H9 (cell line): ENCODE results near the gene CNOT9. TPM values are rescaled to one million over a fixed set of nuclear protein-coding genes. Genes with fewer than 3 reads are reported as not detected.

Experiments
- DNase-seq: peaks from one replicate; pipeline ENCODE4 v3.0.0-alpha.2; 2017
- H2AFZ ChIP-seq: one replicate; pipeline ENCODE4 v1.6.1; 2013; ENCODE audit warnings: mild to moderate bottlenecking, low read length, control low read depth, moderate library complexity
- H2AK5ac ChIP-seq: 2 replicates; pipeline ENCODE4 v1.6.1; 2013; ENCODE audit warnings: low read length, control low read depth, mixed read lengths; ENCODE audit not compliant: insufficient read length
- H2BK120ac ChIP-seq: one replicate; pipeline ENCODE4 v1.6.1; 2013; ENCODE audit warnings: low read depth, mild to moderate bottlenecking, low read length, control low read depth, inconsistent platforms; ENCODE audit not compliant: poor library complexity, severe bottlenecking
- H2BK12ac ChIP-seq: 2 replicates; pipeline ENCODE4 v1.6.1; 2013; ENCODE audit warnings: low read length, control low read depth, mixed read lengths, low read depth; ENCODE audit not compliant: insufficient read length
- H2BK15ac ChIP-seq: 2 replicates; pipeline ENCODE4 v1.6.1; 2013; ENCODE audit warnings: low read depth, low read length, control low read depth
- H2BK20ac ChIP-seq: one replicate; pipeline ENCODE4 v1.6.1; 2013; ENCODE audit warnings: low read depth, mild to moderate bottlenecking, low read length, control low read depth, inconsistent platforms; ENCODE audit not compliant: poor library complexity, severe bottlenecking
- H2BK5ac ChIP-seq: 2 replicates; pipeline ENCODE4 v1.6.1; 2013; ENCODE audit warnings: low read length, control low read depth, mixed read lengths; ENCODE audit not compliant: insufficient read length
- H3K14ac ChIP-seq: 2 replicates; pipeline ENCODE4 v1.6.1; 2013; ENCODE audit warnings: low read length, control low read depth; ENCODE audit not compliant: insufficient read depth
- H3K18ac ChIP-seq: 2 replicates; pipeline ENCODE4 v1.6.1; 2013; ENCODE audit warnings: low read depth, mild to moderate bottlenecking, mixed read lengths, low read length, control low read depth; ENCODE audit not compliant: insufficient read length
- H3K23ac ChIP-seq: 2 replicates; pipeline ENCODE4 v1.6.1; 2013; ENCODE audit warnings: low read length, control low read depth, mixed read lengths, low read depth; ENCODE audit not compliant: insufficient read length
- H3K23me2 ChIP-seq: 2 replicates; pipeline ENCODE4 v1.6.1; 2013; ENCODE audit warnings: low read depth, mild to moderate bottlenecking, mixed read lengths, low read length, control low read depth; ENCODE audit not compliant: insufficient read length, poor library complexity, severe bottlenecking
- H3K27ac ChIP-seq: 2 replicates; pipeline ENCODE4 v1.5.1; 2013; ENCODE audit warnings: low read length, control low read depth, mixed read lengths, low read depth; ENCODE audit not compliant: insufficient read length
- H3K27me3 ChIP-seq: 2 replicates; pipeline ENCODE4 v1.6.1; 2013; ENCODE audit warnings: low read length, control low read depth, inconsistent platforms; ENCODE audit not compliant: insufficient read depth
- H3K4ac ChIP-seq: 2 replicates; pipeline ENCODE4 v1.6.1; 2013; ENCODE audit warnings: low read depth, mild to moderate bottlenecking, control low read depth, inconsistent platforms, low read length, moderate library complexity
- H3K4me1 ChIP-seq: 2 replicates; pipeline ENCODE4 v1.6.1; 2013; ENCODE audit warnings: low read length, control low read depth, inconsistent platforms; ENCODE audit not compliant: insufficient read depth
- H3K4me2 ChIP-seq: 2 replicates; pipeline ENCODE4 v1.6.1; 2013; ENCODE audit warnings: low read length, control low read depth, mixed read lengths; ENCODE audit not compliant: insufficient read length, insufficient read depth
- H3K56ac ChIP-seq: 2 replicates; pipeline ENCODE4 v1.6.1; 2013; ENCODE audit warnings: low read depth, mild to moderate bottlenecking, mixed read lengths, low read length, control low read depth; ENCODE audit not compliant: insufficient read length
- H3K79me1 ChIP-seq: 2 replicates; pipeline ENCODE4 v1.6.1; 2013; ENCODE audit warnings: low read depth, mild to moderate bottlenecking, moderate library complexity, low read length, control low read depth, inconsistent platforms; ENCODE audit not compliant: insufficient read depth, poor library complexity, severe bottlenecking
- H3K79me2 ChIP-seq: 2 replicates; pipeline ENCODE4 v1.6.1; 2013; ENCODE audit warnings: low read length, control low read depth, inconsistent platforms; ENCODE audit not compliant: insufficient read depth
- H3K9ac ChIP-seq: 2 replicates; pipeline ENCODE4 v1.6.1; 2013; ENCODE audit warnings: low read length, control low read depth, mixed read lengths; ENCODE audit not compliant: insufficient read length; ENCODE audit errors: extremely low read depth
- H3K9me3 ChIP-seq: one replicate; pipeline ENCODE4 v1.6.1; 2013; ENCODE audit warnings: low read depth, low read length, inconsistent platforms; ENCODE audit not compliant: control insufficient read depth
- H3T11ph ChIP-seq: one replicate; pipeline ENCODE4 v1.6.1; 2013; ENCODE audit warnings: mild to moderate bottlenecking, low read length, control low read depth, inconsistent platforms
- H4K20me1 ChIP-seq: one replicate; pipeline ENCODE4 v1.6.1; 2013; ENCODE audit not compliant: control insufficient read depth, insufficient read length, insufficient read depth
- H4K5ac ChIP-seq: 2 replicates; pipeline ENCODE4 v1.6.1; 2013; ENCODE audit warnings: low read depth, mild to moderate bottlenecking, mixed read lengths, low read length, control low read depth; ENCODE audit not compliant: insufficient read length
- H4K8ac ChIP-seq: replicated peaks from 2 replicates; pipeline ENCODE4 v1.6.1; 2013; ENCODE audit warnings: low read length, control low read depth, mixed read lengths, low read depth; ENCODE audit not compliant: insufficient read length
- H4K91ac ChIP-seq: 2 replicates; pipeline ENCODE4 v1.6.1; 2013; ENCODE audit warnings: low read depth, mild to moderate bottlenecking, moderate library complexity, mixed read lengths, low read length, control low read depth; ENCODE audit not compliant: insufficient read length
- H3K27ac Mint-ChIP-seq, 3 experiments: 2 replicates in 2 of 3; 3 replicates in 1 of 3; pipeline ENCODE4 v1.8.0; 2020 to 2021; ENCODE audit warnings: mixed read lengths in 3 of 3, mild to moderate bottlenecking in 1 of 3, moderate library complexity in 1 of 3
- H3K27me3 Mint-ChIP-seq: 2 replicates; pipeline ENCODE4 v1.8.0; 2021; ENCODE audit warnings: low read depth, mild to moderate bottlenecking, moderate library complexity, mixed read lengths
- H3K36me3 Mint-ChIP-seq, 3 experiments: 2 replicates in 2 of 3; 3 replicates in 1 of 3; pipeline ENCODE4 v1.8.0; 2020 to 2021; ENCODE audit warnings: low read depth in 3 of 3, mixed read lengths in 3 of 3; ENCODE audit not compliant: insufficient read depth in 1 of 3
- H3K4me1 Mint-ChIP-seq, 2 experiments: 2 replicates each; pipeline ENCODE4 v1.8.0; 2020; ENCODE audit warnings: mixed read lengths in 2 of 2
- H3K4me3 Mint-ChIP-seq, 2 experiments: 2 replicates in 1 of 2; 3 replicates in 1 of 2; pipeline ENCODE4 v1.8.0; 2020 to 2021; ENCODE audit warnings: mild to moderate bottlenecking in 2 of 2, mixed read lengths in 2 of 2, moderate library complexity in 1 of 2
- H3K9me3 Mint-ChIP-seq, 2 experiments: 2 replicates in 1 of 2; 3 replicates in 1 of 2; pipeline ENCODE4 v1.8.0; 2020; ENCODE audit warnings: mild to moderate bottlenecking in 2 of 2, mixed read lengths in 2 of 2, moderate library complexity in 1 of 2
- CTCF ChIP-seq: fragments of 200-600 bp; sonication (generic); conservative IDR thresholded peaks from 3 replicates; pipeline ENCODE4 v1.8.0; 2021; ENCODE audit warnings: antibody characterized with exemption, mild to moderate bottlenecking
- WGBS: extraction: QIAGEN DNeasy Blood & Tissue Kit; methylation state at CpG from one replicate; pipeline ENCODE4 v1.1.7; 2013; ENCODE audit warnings: missing lambda C conversion rate, low lambda C conversion rate, mixed read lengths; ENCODE audit not compliant: insufficient read length; ENCODE audit errors: extremely low coverage; 5-methylcytosine and 5-hydroxymethylcytosine counted together
- total RNA-seq: library from RNA; stranded (reverse); gene quantifications from 2 replicates; pipeline ENCODE4 v1.2.1, GENCODE V29; 2021

CNOT9 gene
- total RNA-seq, 1 experiment from 2014 or later, result 91.2 TPM

GRCh38 chr2:218564056-218564455 lies 4.6 kb upstream of the CNOT9 start:
- H2BK15ac ChIP-seq, result no peak overlapping the region
- H3K4me2 ChIP-seq, result no peak overlapping the region
- no peak overlapping the region for H2BK12ac ChIP-seq
- no peak overlapping the region for H3K9ac ChIP-seq
- no peak overlapping the region for H2BK120ac ChIP-seq
- H4K8ac ChIP-seq, result no peak overlapping the region
- H3T11ph ChIP-seq, result no peak overlapping the region
- peaks cover 4% of the 10 kb centered on the region for H3K79me1 ChIP-seq
- DNase-seq, result no peak
- peaks cover 6% of the 10 kb centered on the region for H3K23me2 ChIP-seq
- H2BK20ac ChIP-seq, result no peak overlapping the region
- no peak overlapping the region for H3K4ac ChIP-seq
- no peaks in the 10 kb centered on the region for H3K27me3 ChIP-seq
- H2AK5ac ChIP-seq, result no peak overlapping the region
- no peak overlapping the region for H3K14ac ChIP-seq
- no peak overlapping the region for H3K27ac ChIP-seq
- peak overlapping the region in 1 of 3 experiments; percentile 49; a peak in 1 of 7 replicates for H3K27ac Mint-ChIP-seq
- H4K5ac ChIP-seq, result no peak overlapping the region
- no peak overlapping the region for H3K4me3 Mint-ChIP-seq
- H3K27me3 Mint-ChIP-seq, result no peaks in the 10 kb centered on the region
- peaks cover 16% of the 10 kb centered on the region; the same call in 1 of the 2 replicates for H3K79me2 ChIP-seq
- H2BK5ac ChIP-seq, result no peak overlapping the region
- no peaks in the 10 kb centered on the region for H3K9me3 Mint-ChIP-seq
- no peak overlapping the region for H4K91ac ChIP-seq
- TF ChIP-seq CTCF, result no peak
- no peaks in the 10 kb centered on the region for H3K4me1 ChIP-seq
- H4K20me1 ChIP-seq, result no peaks in the 10 kb centered on the region
- no peaks in the 10 kb centered on the region for H3K9me3 ChIP-seq
- no peak overlapping the region for H3K23ac ChIP-seq
- H3K18ac ChIP-seq, result no peak overlapping the region
- no peak overlapping the region for H2AFZ ChIP-seq
- no CpG with 5 or more reads among the region's 1 CpG for WGBS
- H3K4me1 Mint-ChIP-seq, result peaks cover 13 to 16% of the 10 kb centered on the region in 2 experiments
- peaks cover 24 to 55% (median 52%) of the 10 kb centered on the region in 3 experiments; a peak in 6 of 7 replicates for H3K36me3 Mint-ChIP-seq
- no peak overlapping the region for H3K56ac ChIP-seq
